ENCODE data around the gene B3GAT3.
"Not testable (repeated sequence)": the region's sequence is repeated elsewhere in the genome, so short reads cannot be mapped to it uniquely, and the experiment has no call there.

B3GAT3 gene

DNA sequence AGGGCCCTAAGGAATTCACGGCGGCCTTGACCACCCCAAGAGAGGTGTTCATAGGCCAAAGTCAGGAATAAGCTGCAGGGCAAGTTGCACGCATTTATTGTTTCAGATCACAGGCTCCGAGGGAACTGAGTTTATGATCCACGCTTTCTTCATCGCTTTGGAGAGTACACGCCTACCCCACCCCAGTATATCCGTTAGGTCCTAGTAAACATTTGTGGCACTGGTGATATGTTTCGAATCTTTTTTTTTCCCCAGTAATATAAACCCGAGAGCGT lies 23.8 kb upstream of the B3GAT3 start:
- no peak for DNase-seq

DNA sequence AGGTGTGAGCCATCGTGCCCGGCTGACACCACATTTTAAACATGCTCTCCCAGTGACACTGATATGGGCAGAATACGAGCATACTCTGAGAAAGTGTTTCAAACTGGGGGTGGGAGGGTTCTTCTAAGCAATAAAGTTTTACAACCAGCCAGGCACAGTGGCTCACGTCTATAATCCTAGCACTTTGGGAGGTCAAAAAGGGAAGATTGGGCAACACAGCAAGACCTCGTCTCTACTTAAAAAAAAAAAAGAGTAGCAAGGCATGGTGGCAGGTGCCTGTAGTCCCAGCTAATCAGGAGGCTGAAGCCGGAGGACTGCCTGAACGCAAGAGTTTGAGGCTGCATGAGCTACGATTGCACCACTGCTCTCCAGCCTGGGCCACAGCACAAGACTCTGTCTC lies 22.4 kb upstream of the B3GAT3 start:
- no peak for DNase-seq

DNA sequence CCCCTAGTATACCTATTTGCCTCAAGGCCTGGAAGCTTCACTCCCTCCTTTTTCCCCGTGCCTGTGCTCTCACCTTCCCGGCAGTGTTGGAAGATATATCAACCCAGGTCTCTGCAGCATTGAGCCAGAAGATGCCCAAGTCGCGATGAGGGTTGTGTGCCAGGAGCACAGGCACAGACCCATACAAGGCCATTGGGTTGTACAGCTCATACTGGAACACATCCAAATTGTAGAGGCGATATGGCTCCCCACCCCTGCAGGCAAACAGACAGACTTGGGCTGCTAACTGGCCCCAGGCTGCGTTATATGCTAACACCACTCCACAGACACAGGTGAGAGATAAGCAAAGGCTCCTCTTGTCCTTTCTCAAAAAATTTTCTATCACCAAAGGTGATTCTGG lies 10.7 kb upstream of the B3GAT3 start:
- no peak for DNase-seq

DNA sequence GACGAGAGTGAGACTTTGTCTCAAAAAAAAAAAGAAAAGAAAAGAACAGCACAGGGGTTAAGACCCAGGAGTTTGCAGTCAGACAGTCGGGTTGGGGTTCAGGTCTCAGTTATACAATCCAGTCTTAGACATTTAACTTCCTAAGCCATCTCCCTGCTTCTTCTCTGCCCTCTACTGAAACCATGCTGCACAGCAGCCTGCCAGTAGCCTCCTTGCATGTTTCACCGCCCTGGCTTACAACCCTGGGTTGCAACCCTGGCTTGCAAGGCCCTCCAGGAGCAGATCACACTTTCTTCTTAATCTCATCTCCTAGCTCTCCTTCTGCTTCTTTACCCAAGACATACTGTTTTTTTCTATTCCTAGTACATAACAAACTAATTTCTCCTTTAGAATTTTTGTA lies 5.9 kb upstream of the B3GAT3 start:
- no peak for DNase-seq

DNA sequence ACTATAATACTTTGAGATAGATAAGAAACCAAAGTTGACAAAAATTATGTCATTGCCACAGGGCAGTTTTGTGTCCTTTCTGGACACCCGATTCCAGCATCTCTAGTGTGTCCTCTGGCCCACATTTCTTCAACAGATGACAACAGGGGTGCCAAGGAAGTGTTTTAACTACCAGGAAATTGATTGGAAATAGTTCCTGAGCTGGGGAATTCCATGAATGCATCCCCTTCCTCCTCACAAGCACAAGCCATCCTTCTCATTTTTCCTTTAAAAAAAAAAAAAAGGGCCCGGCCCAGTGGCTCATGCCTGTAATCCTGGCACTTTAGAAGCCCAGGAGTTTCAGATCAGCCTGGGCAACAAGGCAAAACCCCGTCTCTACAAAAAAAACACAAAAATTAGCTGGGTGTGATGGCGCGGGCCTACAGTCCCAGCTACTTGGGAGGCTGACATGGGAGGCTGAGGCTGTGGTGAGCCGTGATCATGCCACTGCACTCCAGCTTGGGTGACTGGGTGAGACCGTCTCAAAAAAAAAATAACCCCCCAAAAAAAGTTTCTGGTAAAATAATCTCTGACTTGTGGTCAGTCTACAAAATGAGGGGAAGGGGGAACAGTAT lies 797 bp upstream of the B3GAT3 start:
- no peak for DNase-seq

DNA sequence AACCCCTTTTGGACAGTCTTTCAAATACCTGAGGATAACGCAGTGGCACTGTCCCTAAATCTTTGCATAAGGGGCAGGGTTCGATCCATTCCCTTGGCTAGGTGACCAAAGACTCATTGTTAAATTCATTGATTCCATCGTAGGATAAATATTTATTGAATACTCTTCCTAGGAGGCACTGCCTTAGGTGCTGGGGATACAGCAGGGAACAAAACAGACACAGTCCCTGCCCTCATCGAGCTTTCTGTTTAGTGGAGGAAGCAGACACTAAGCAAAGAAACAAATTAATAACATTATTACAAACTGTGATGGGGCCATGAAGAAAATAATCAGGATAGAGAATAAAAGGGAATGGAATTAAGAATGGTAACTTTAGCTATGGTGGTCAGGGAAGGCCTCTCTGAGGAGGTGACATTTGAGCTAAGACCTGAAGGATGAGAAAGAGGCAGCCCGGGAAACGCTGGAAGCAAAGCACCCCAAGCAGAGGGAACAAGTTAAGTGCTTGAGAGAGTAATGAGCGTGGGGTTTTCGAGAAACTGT lies 689 bp downstream of the B3GAT3 start:
- DNase-seq, result no peak

DNA sequence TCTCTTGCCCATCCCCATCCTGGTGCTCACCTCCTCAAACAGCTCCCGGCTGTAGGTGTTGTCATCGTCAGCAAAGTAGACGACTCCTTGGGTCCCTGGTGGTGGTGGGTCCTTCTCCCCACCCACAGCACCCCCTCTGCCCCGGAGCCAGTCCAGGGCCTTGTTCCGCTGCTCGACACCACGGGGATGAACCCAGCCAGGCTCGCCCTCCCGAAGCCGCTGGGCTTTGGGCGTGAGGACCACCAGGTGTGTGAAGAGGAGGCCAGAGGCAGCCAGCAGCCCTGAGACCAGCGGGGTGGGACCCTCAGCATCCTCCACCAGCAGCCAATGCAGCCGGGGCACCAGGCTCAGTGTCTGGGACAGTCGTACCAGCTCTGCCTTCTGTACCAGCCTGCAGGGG lies 4.8 kb downstream of the B3GAT3 start:
- not testable (repeated sequence) for DNase-seq

DNA sequence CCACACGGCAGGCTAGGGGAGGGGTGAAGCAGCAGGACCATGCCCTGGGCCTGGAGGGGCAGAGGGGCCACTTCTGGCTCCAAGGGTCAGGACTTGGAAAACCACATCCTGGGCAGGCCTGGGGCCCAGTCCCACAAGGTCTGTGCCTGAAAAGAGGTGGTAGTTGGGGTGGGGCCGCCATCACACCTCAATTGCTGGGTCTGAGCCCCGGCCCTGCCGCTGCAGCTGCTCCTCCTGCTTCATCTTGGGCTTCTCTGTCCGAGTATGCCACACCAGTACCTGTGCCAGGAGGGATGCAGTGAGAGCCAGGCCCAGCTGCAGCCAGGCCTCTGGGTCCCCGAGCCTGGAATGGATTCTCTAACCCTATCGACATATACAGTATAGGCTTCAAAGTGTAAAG lies 6.3 kb downstream of the B3GAT3 start:
- DNase-seq, result no peak

DNA sequence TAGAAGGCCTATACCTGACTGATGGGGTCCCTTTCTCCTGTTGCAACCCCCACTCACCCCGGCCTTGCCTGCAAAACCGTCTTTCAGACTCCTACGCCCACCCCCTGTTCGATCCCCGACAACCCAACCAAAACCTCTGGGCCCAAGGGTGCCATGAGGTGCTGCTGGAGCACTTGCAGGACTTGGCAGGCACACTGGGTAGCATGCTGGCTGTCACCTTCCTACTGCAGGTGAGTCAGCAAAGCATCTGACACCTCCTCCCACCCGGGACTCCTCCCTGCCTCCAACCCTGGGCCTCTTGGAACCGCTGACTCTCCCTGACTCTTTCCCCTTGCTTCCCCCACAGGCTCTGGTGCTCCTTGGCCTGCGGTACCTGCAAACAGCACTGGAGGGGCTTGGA lies 7.5 kb downstream of the B3GAT3 start:
- DNase-seq, result no peak

DNA sequence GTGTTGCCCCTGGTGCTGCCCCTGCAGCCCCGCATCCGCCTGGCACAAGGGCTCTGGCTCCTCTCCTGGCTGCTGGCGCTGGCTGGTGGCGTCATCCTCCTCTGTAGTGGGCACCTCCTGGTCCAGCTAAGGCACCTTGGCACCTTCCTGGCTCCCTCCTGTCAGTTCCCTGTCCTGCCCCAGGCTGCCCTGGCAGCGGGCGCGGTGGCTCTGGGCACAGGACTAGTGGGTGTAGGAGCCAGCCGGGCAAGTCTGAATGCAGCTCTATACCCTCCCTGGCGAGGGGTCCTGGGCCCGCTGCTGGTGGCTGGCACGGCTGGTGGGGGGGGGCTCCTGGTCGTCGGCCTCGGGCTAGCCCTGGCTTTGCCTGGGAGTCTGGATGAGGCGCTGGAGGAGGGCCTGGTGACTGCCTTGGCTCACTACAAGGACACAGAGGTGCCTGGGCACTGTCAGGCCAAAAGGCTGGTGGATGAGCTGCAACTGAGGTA lies 8.5 kb downstream of the B3GAT3 start:
- no peak for DNase-seq

DNA sequence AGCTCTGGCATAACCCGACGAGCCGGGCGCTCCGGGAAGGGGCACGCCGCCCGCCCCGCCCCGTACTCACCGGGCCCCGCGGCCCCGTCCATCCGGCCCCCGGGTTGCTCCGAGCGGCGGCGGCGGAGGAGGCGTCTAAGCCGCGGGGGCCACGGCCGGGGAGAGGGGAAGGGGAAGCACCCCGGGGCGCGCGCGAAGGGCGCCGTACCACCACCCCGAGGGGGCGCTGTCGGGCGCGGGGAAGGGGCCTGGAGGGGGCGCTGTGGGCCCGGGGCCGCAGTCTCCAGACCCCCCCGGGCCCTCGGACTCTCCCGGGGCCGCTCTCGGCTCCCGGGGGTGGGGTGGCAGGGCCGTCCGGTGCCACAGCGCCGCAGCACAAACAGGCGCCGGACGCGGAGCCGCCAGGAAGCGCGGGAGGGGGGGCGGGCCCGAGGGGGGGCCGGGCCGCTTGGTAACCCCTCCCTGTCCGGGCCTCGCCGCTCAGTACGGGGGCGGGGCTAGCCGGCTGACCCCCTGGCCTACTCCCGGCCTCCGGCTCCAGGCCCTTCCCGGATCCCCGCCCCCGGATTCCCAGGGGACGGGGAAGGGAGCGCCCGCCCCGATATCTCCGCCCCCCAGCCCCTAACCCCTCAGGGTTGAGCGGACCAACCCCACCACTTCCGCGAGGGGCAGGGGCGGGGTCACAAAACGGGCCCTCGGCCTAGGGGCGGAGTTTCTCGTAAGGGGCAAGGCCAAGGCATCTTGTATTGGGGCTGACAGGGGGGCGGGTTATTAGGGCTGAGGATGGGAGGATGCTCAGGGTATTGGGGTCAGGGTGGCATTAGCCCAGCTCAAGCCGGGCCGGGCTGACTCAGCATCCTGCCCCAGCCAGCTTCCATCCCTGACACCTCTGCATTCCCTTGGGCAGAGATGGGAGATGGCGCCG lies 9.2 kb downstream of the B3GAT3 start, which contains the start of the genes EML3 and ROM1:
TSS of gene EML3 (minus strand) at position 410 of the 925 bp plus-strand sequence. CDS start at position 92, 318 bp downstream.
TSS of gene ROM1 (plus strand) at position 892 of the 925 bp plus-strand sequence. CDS start at position 917, 25 bp downstream.
- peak; percentile 63 to 67 for DNase-seq

DNA sequence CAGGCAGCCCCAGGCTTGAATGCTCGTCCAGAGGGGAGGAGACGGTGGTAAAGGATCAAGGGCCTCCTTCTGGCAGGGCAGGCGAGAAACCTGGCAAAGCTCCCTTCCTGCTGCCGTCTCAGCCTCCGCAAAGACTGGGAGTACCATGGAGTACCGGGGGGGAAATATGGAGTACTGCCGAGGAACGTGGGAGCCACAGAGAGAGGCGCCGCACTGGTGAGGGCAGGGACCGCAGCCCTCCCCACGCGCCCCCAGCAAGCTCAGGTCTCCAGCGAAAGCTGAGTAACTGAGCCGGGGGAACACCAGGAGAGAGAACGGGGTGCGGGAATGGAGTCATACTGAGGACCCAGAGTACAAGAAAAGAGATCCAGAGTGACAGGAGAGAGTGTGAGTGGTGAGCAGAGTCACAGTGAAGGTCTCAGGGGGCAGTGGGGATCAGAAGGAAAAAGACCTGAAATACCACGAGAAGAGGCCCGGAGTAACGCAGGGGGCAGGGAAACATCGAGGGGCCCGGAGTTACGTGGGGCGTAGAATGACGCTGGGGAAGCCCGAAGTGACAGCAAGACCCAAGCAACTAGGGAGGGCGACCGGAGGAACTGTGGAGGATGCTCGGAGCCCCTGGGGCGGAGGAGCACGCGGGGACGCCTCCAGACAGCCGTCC lies 10.0 kb downstream of the B3GAT3 start:
- DNase-seq, result peak in 1 of 2 experiments; percentile 43

DNA sequence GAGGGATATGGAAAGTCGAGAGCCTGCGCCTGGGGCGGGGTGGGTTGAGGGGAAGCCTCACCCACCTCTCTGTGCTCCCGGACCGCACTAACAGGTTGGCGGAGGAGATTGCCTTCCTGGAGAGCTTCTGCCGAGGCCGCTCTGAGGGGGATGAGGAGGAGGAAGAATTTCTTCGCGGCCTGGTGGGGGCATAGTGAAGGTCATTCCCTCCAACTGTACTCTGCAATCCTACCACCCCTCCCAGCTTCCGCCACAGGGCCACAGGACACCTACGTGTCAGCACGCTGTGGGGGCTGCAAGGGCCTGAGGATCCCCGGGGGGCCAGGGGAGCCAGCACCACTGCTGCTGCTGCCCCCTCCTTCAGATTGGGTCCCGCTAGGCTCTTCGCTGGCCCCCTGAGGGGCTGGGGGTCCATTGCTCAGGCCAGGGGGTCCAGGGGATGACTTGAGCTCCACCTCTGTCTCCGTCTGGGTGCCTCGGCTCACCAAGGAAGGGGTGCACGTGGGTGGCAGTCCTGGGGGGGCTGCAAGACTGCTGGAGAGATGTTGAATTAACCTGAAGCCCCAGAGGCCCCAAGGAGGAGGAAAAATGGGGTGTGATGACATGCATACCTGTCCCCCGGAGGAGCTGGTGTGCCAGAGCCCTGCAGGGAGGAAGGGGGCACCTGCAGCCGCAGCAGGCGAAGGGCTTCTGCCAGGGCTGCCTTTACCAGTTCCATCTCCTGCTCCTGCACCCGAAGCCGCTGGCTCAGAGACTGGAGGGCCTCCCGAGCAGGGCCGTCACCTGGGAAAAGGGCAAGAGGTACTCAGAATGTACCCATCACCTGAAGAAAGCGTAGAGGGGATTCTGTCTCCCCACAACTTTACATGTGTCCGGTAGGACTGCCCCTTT lies 10.7 kb downstream of the B3GAT3 start:
- DNase-seq, result no peak

DNA sequence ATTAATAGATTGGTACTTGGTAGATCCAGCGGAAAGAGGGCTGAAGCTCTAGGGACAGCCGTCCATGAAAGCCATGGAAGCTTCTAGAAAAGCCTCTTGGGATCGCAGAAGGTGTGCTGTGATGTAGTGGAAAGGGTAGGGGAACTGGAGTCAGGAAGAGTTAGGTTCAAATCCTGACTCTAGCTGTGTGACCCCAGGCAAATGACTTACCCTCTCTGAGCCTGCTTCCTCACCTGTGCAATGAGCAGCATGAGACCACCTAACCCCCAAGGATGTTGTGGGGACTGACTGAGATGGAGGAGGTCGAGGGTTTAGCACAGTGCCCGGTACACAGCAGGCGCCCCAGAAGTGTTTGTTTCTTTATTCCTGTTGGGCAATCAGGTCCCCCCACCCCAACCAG lies 11.4 kb downstream of the B3GAT3 start:
- no peak for DNase-seq

DNA sequence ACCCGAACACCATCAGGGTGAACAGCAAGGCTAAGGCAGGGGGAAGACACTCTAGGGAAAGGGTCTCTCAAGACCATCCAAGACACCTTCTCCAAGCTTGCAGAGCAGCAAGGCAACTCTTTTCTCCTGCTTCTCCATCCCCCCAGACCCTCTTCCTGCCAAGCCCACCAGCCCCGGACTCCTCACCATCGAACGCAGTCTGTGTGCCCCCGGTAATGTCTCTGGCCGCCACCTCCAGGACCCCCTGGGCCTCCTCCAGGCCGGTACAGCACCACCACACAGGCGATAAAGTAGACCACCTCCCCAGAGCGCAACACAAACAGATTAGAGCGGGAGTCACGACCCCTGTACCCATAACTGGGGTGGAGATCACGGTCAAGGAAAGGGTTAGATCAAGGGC lies 13.0 kb downstream of the B3GAT3 start:
- DNase-seq, result no peak

DNA sequence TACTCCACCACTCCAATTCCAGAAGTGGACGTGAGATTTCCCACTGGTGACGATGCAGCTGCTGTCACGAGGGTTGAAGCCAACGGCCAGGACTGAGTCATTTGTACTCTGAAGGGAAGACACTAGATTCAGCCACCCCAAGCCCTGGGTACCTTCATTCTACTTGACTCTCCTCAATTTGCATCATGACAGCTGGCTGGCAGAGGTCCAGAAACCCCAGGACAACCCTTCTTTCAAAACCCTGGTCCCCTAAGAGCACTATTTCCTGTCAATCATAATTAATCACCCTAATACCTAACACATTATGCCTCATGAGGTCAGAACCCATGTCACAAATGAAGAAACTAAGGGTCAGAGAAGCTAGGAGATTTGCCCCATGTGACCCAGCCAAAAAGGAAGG lies 14.1 kb downstream of the B3GAT3 start:
- no peak for DNase-seq

DNA sequence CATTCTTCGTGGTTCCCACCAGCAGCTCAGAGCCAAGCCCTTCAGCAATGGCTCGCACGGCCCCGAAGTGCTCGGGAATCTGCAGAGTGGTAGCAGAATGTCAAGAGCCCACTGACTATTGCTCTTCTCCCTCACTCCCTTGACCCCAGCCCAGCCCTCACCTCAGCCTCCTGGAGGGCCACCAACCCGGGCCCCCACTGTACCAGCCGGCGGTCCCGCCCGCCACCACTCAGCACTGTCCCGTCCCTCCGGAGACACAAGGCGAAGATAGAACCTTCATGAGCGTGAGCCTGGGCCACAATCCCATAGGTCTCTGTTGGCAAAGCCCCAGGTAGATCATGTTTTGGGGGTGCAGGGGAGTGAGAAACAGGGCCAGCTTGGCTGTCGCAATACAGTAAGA lies 15.9 kb downstream of the B3GAT3 start:
- DNase-seq, result no peak

DNA sequence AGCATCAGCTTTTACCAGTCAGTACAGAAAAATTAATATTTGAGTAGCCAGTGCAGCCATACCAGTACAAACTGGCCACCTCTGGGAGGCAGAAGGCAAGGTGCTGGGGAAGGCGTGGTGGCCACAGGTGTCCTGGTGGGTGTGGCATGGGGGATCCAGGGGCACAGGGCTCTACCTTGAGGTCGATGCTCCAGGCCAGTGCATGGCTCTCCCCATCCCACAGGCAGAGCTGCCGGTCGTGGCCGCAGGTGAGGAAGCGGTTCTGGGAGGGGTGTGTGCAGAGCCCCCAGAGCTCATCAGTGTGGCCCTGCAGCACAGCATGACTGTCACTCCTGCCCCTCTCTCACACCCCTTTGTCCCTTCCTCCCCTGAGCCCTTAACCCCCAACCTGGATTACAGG lies 16.3 kb downstream of the B3GAT3 start:
- no peak for DNase-seq

DNA sequence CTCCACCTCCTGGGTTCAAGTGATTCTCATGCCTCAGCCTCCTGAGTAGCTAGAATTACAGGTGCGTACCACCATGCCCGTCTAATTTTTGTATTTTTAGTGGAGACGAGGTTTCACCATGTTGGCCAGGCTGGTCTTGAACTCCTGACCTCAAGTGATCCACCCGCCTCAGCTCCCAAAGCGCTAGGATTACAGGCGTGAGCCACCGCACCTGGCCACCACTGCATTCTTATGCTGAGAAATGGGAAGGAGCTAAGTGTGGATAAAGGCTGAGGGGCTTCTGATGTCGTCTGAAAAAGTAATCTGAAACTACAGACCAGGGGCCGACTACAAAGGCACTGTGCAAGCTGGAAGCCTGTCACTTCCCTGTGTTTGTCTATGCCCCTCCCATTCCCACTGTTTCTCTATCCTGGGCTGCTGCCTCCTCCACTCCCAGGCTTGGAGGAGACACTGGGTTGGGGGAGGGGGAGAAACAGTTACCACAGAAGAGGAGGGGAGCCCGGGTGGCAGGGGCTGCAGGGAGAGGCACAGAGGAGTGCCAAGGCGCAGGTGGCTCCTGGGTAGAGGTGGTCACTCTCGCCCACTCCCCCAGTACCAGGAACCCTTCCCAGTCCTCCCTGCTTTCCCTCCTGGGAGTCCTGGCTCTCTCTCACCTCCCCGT lies 17.2 kb downstream of the B3GAT3 start:
- DNase-seq, result no peak

DNA sequence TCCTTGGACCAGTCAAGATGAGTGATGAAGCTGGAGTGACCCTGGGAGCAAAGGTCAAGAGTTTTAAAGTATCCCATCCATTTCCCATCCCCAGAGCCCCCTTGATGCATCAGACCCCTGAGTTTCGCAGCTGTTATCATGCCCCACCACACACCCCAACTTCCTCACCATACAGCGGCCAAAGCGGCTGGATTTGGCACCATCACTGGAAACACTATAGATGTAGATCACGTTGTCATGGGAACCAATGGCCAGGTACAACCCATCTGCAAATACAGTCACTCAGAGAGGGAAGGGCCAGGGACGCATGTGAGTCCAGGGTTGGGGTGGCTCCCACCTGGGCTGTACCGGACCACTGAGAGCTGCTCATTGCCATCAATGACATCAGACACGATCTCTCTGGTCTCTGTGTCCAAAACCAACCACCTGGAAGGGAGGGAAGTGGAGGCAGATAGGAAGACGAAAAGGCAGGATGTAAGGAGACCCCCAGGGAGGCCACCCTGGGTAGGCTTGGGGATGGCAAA lies 17.9 kb downstream of the B3GAT3 start:
- DNase-seq, result peak; percentile 6 to 19

DNA sequence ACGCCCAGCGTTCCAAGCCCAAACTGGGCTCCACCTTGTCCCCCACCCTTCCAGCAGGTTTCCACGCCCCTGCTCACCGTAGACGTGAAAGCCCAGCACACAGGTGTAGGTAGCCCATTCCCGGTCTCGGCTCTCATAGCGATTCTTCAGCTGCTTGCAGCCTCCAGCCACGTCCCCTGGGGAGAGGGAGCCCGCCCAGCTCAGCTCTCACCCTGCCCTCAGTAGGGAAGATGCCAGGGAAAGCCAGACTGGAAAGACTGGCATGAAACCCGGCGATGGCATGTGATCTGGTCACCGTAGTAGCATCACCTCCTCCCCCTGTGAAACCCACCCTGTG lies 18.7 kb downstream of the B3GAT3 start:
- no peak for DNase-seq

Data from NCI-H2081 (cell line).